H9 (cell line): ENCODE measurements around the gene PSAPL1. TPM values are rescaled to one million over a fixed set of nuclear protein-coding genes. Genes with fewer than 3 reads are reported as not detected.

ENCODE experiments used
- DNase-seq: peaks from one replicate; pipeline ENCODE4 v3.0.0-alpha.2; 2017
- H2AFZ ChIP-seq: one replicate; pipeline ENCODE4 v1.6.1; 2013; ENCODE audit warnings: mild to moderate bottlenecking, low read length, control low read depth, moderate library complexity
- H2AK5ac ChIP-seq: 2 replicates; pipeline ENCODE4 v1.6.1; 2013; ENCODE audit warnings: low read length, control low read depth, mixed read lengths; ENCODE audit not compliant: insufficient read length
- H2BK120ac ChIP-seq: one replicate; pipeline ENCODE4 v1.6.1; 2013; ENCODE audit warnings: low read depth, mild to moderate bottlenecking, low read length, control low read depth, inconsistent platforms; ENCODE audit not compliant: poor library complexity, severe bottlenecking
- H2BK12ac ChIP-seq: 2 replicates; pipeline ENCODE4 v1.6.1; 2013; ENCODE audit warnings: low read length, control low read depth, mixed read lengths, low read depth; ENCODE audit not compliant: insufficient read length
- H2BK15ac ChIP-seq: 2 replicates; pipeline ENCODE4 v1.6.1; 2013; ENCODE audit warnings: low read depth, low read length, control low read depth
- H2BK20ac ChIP-seq: one replicate; pipeline ENCODE4 v1.6.1; 2013; ENCODE audit warnings: low read depth, mild to moderate bottlenecking, low read length, control low read depth, inconsistent platforms; ENCODE audit not compliant: poor library complexity, severe bottlenecking
- H2BK5ac ChIP-seq: 2 replicates; pipeline ENCODE4 v1.6.1; 2013; ENCODE audit warnings: low read length, control low read depth, mixed read lengths; ENCODE audit not compliant: insufficient read length
- H3K14ac ChIP-seq: 2 replicates; pipeline ENCODE4 v1.6.1; 2013; ENCODE audit warnings: low read length, control low read depth; ENCODE audit not compliant: insufficient read depth
- H3K18ac ChIP-seq: 2 replicates; pipeline ENCODE4 v1.6.1; 2013; ENCODE audit warnings: low read depth, mild to moderate bottlenecking, mixed read lengths, low read length, control low read depth; ENCODE audit not compliant: insufficient read length
- H3K23ac ChIP-seq: 2 replicates; pipeline ENCODE4 v1.6.1; 2013; ENCODE audit warnings: low read length, control low read depth, mixed read lengths, low read depth; ENCODE audit not compliant: insufficient read length
- H3K23me2 ChIP-seq: 2 replicates; pipeline ENCODE4 v1.6.1; 2013; ENCODE audit warnings: low read depth, mild to moderate bottlenecking, mixed read lengths, low read length, control low read depth; ENCODE audit not compliant: insufficient read length, poor library complexity, severe bottlenecking
- H3K27ac ChIP-seq: 2 replicates; pipeline ENCODE4 v1.5.1; 2013; ENCODE audit warnings: low read length, control low read depth, mixed read lengths, low read depth; ENCODE audit not compliant: insufficient read length
- H3K27me3 ChIP-seq: 2 replicates; pipeline ENCODE4 v1.6.1; 2013; ENCODE audit warnings: low read length, control low read depth, inconsistent platforms; ENCODE audit not compliant: insufficient read depth
- H3K4ac ChIP-seq: 2 replicates; pipeline ENCODE4 v1.6.1; 2013; ENCODE audit warnings: low read depth, mild to moderate bottlenecking, control low read depth, inconsistent platforms, low read length, moderate library complexity
- H3K4me1 ChIP-seq: 2 replicates; pipeline ENCODE4 v1.6.1; 2013; ENCODE audit warnings: low read length, control low read depth, inconsistent platforms; ENCODE audit not compliant: insufficient read depth
- H3K4me2 ChIP-seq: 2 replicates; pipeline ENCODE4 v1.6.1; 2013; ENCODE audit warnings: low read length, control low read depth, mixed read lengths; ENCODE audit not compliant: insufficient read length, insufficient read depth
- H3K56ac ChIP-seq: 2 replicates; pipeline ENCODE4 v1.6.1; 2013; ENCODE audit warnings: low read depth, mild to moderate bottlenecking, mixed read lengths, low read length, control low read depth; ENCODE audit not compliant: insufficient read length
- H3K79me1 ChIP-seq: 2 replicates; pipeline ENCODE4 v1.6.1; 2013; ENCODE audit warnings: low read depth, mild to moderate bottlenecking, moderate library complexity, low read length, control low read depth, inconsistent platforms; ENCODE audit not compliant: insufficient read depth, poor library complexity, severe bottlenecking
- H3K79me2 ChIP-seq: 2 replicates; pipeline ENCODE4 v1.6.1; 2013; ENCODE audit warnings: low read length, control low read depth, inconsistent platforms; ENCODE audit not compliant: insufficient read depth
- H3K9ac ChIP-seq: 2 replicates; pipeline ENCODE4 v1.6.1; 2013; ENCODE audit warnings: low read length, control low read depth, mixed read lengths; ENCODE audit not compliant: insufficient read length; ENCODE audit errors: extremely low read depth
- H3K9me3 ChIP-seq: one replicate; pipeline ENCODE4 v1.6.1; 2013; ENCODE audit warnings: low read depth, low read length, inconsistent platforms; ENCODE audit not compliant: control insufficient read depth
- H3T11ph ChIP-seq: one replicate; pipeline ENCODE4 v1.6.1; 2013; ENCODE audit warnings: mild to moderate bottlenecking, low read length, control low read depth, inconsistent platforms
- H4K20me1 ChIP-seq: one replicate; pipeline ENCODE4 v1.6.1; 2013; ENCODE audit not compliant: control insufficient read depth, insufficient read length, insufficient read depth
- H4K5ac ChIP-seq: 2 replicates; pipeline ENCODE4 v1.6.1; 2013; ENCODE audit warnings: low read depth, mild to moderate bottlenecking, mixed read lengths, low read length, control low read depth; ENCODE audit not compliant: insufficient read length
- H4K8ac ChIP-seq: replicated peaks from 2 replicates; pipeline ENCODE4 v1.6.1; 2013; ENCODE audit warnings: low read length, control low read depth, mixed read lengths, low read depth; ENCODE audit not compliant: insufficient read length
- H4K91ac ChIP-seq: 2 replicates; pipeline ENCODE4 v1.6.1; 2013; ENCODE audit warnings: low read depth, mild to moderate bottlenecking, moderate library complexity, mixed read lengths, low read length, control low read depth; ENCODE audit not compliant: insufficient read length
- H3K27ac Mint-ChIP-seq, 3 experiments: 2 replicates in 2 of 3; 3 replicates in 1 of 3; pipeline ENCODE4 v1.8.0; 2020 to 2021; ENCODE audit warnings: mixed read lengths in 3 of 3, mild to moderate bottlenecking in 1 of 3, moderate library complexity in 1 of 3
- H3K27me3 Mint-ChIP-seq: 2 replicates; pipeline ENCODE4 v1.8.0; 2021; ENCODE audit warnings: low read depth, mild to moderate bottlenecking, moderate library complexity, mixed read lengths
- H3K36me3 Mint-ChIP-seq, 3 experiments: 2 replicates in 2 of 3; 3 replicates in 1 of 3; pipeline ENCODE4 v1.8.0; 2020 to 2021; ENCODE audit warnings: low read depth in 3 of 3, mixed read lengths in 3 of 3; ENCODE audit not compliant: insufficient read depth in 1 of 3
- H3K4me1 Mint-ChIP-seq, 2 experiments: 2 replicates each; pipeline ENCODE4 v1.8.0; 2020; ENCODE audit warnings: mixed read lengths in 2 of 2
- H3K4me3 Mint-ChIP-seq, 2 experiments: 2 replicates in 1 of 2; 3 replicates in 1 of 2; pipeline ENCODE4 v1.8.0; 2020 to 2021; ENCODE audit warnings: mild to moderate bottlenecking in 2 of 2, mixed read lengths in 2 of 2, moderate library complexity in 1 of 2
- H3K9me3 Mint-ChIP-seq, 2 experiments: 2 replicates in 1 of 2; 3 replicates in 1 of 2; pipeline ENCODE4 v1.8.0; 2020; ENCODE audit warnings: mild to moderate bottlenecking in 2 of 2, mixed read lengths in 2 of 2, moderate library complexity in 1 of 2
- CTCF ChIP-seq: fragments of 200-600 bp; sonication (generic); conservative IDR thresholded peaks from 3 replicates; pipeline ENCODE4 v1.8.0; 2021; ENCODE audit warnings: antibody characterized with exemption, mild to moderate bottlenecking
- WGBS: extraction: QIAGEN DNeasy Blood & Tissue Kit; methylation state at CpG from one replicate; pipeline ENCODE4 v1.1.7; 2013; ENCODE audit warnings: missing lambda C conversion rate, low lambda C conversion rate, mixed read lengths; ENCODE audit not compliant: insufficient read length; ENCODE audit errors: extremely low coverage; 5-methylcytosine and 5-hydroxymethylcytosine counted together
- total RNA-seq: library from RNA; stranded (reverse); gene quantifications from 2 replicates; pipeline ENCODE4 v1.2.1, GENCODE V29; 2021

The PSAPL1 gene
- total RNA-seq, 1 experiment from 2014 or later, result 0.04 TPM

GRCh38 chr4:7480423-7480822 is 45.7 kb upstream of the PSAPL1 start:
- no peaks in the 10 kb centered on the region for H3K36me3 Mint-ChIP-seq
- no peak overlapping the region for H3K56ac ChIP-seq
- H4K20me1 ChIP-seq, result no peaks in the 10 kb centered on the region
- H3K23me2 ChIP-seq, result no peaks in the 10 kb centered on the region
- no peaks in the 10 kb centered on the region; a peak in 1 of 5 replicates for H3K9me3 Mint-ChIP-seq
- no peak overlapping the region for H4K8ac ChIP-seq
- H3K4me1 ChIP-seq, result no peaks in the 10 kb centered on the region
- H3K79me2 ChIP-seq, result no peaks in the 10 kb centered on the region
- H3K4me1 Mint-ChIP-seq, result peaks cover 15 to 16% of the 10 kb centered on the region in 2 experiments
- H3K9ac ChIP-seq, result no peak overlapping the region
- H3K4me3 Mint-ChIP-seq, result no peak overlapping the region
- H2BK15ac ChIP-seq, result no peak overlapping the region
- H4K5ac ChIP-seq, result no peak overlapping the region
- no peak overlapping the region for H2BK120ac ChIP-seq
- no peak overlapping the region for H3T11ph ChIP-seq
- no peak overlapping the region for H2AK5ac ChIP-seq
- no peak overlapping the region for H3K4me2 ChIP-seq
- DNase-seq, result no peak
- peaks cover 3% of the 10 kb centered on the region; the same call in 1 of the 2 replicates for H3K27me3 Mint-ChIP-seq
- H2BK20ac ChIP-seq, result no peak overlapping the region
- H3K27me3 ChIP-seq, result no peaks in the 10 kb centered on the region
- TF ChIP-seq CTCF, result no peak
- no peaks in the 10 kb centered on the region for H3K79me1 ChIP-seq
- H3K27ac ChIP-seq, result no peak overlapping the region
- no peak overlapping the region for H2BK12ac ChIP-seq
- H3K27ac Mint-ChIP-seq, result no peak overlapping the region
- H2BK5ac ChIP-seq, result no peak overlapping the region
- no CpG with 5 or more reads among the region's 16 CpGs for WGBS
- no peak overlapping the region for H3K14ac ChIP-seq
- H3K18ac ChIP-seq, result no peak overlapping the region
- no peak overlapping the region for H2AFZ ChIP-seq
- H3K9me3 ChIP-seq, result no peaks in the 10 kb centered on the region
- no peak overlapping the region for H3K4ac ChIP-seq
- no peak overlapping the region for H3K23ac ChIP-seq
- H4K91ac ChIP-seq, result no peak overlapping the region
